ENCODE measurements around the gene SSTR1. TPM values are rescaled to one million over a fixed set of nuclear protein-coding genes. Genes with fewer than 3 reads are reported as not detected.

Gene SSTR1
- total RNA-seq, 1 donor from 2014 or later: not detected

DNA sequence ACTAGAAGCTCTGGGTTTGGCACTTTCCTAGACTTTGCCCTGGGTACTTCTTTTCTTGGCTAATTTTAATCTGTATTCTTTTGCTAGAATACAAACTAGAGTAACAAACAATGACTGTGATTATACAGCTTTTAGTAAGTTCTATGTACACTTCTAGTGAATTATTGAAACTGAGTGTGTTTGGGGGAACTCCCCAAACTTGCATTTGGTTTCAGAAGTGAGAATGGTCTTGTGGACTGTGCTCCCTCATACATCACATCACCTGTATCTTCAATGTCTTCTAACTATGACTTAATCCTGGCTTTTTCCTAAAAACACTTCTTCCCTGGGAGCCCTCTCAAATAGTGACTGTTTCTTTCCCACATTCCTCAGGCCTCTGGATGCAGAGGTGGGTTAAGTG, 23.6 kb upstream of the SSTR1 start:
- Histone ChIP-seq H3K27me3 (no peaks in the 10 kb centered on the region), H4K20me1 (ENCODE audit: low read depth) (no peaks in the 10 kb centered on the region), H3K79me2 (ENCODE audit: low read depth) (no peaks in the 10 kb centered on the region), H3K36me3 (no peaks in the 10 kb centered on the region), H2AFZ (replicated peaks) (no peak overlapping the region), H3K9ac (no peak overlapping the region), H3K9me3 (ENCODE audit: low read depth) (no peaks in the 10 kb centered on the region), H3K27ac (no peak overlapping the region), H3K4me1 (no peaks in the 10 kb centered on the region), H3K4me2 (no peak overlapping the region), H3K4me3 (no peak overlapping the region), H3F3A (ENCODE audit: low read depth) (no peaks in the 10 kb centered on the region)
- no peaks in the 10 kb centered on the region for H3K36me3 Mint-ChIP-seq
- no peak overlapping the region for H3K4me3 Mint-ChIP-seq
- DNase-seq (ENCODE audit: low spot score): no peak
- no peaks in the 10 kb centered on the region for H3K9me3 Mint-ChIP-seq
- H3K27ac Mint-ChIP-seq: no peak overlapping the region
- no peak for TF ChIP-seq EZH2 (IDR thresholded peaks at IDR 0.05)
- TF ChIP-seq EZH2phosphoT487 (IDR thresholded peaks at IDR 0.05): no peak
- TF ChIP-seq, protein P1, sequence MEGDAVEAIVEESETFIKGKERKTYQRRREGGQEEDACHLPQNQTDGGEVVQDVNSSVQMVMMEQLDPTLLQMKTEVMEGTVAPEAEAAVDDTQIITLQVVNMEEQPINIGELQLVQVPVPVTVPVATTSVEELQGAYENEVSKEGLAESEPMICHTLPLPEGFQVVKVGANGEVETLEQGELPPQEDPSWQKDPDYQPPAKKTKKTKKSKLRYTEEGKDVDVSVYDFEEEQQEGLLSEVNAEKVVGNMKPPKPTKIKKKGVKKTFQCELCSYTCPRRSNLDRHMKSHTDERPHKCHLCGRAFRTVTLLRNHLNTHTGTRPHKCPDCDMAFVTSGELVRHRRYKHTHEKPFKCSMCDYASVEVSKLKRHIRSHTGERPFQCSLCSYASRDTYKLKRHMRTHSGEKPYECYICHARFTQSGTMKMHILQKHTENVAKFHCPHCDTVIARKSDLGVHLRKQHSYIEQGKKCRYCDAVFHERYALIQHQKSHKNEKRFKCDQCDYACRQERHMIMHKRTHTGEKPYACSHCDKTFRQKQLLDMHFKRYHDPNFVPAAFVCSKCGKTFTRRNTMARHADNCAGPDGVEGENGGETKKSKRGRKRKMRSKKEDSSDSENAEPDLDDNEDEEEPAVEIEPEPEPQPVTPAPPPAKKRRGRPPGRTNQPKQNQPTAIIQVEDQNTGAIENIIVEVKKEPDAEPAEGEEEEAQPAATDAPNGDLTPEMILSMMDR (IDR thresholded peaks at IDR 0.05): no peak
- no peaks in the 10 kb centered on the region for H3K27me3 Mint-ChIP-seq (ENCODE audit: insufficient read depth, low read depth)
- peaks cover 4% of the 10 kb centered on the region for H3K4me1 Mint-ChIP-seq

DNA sequence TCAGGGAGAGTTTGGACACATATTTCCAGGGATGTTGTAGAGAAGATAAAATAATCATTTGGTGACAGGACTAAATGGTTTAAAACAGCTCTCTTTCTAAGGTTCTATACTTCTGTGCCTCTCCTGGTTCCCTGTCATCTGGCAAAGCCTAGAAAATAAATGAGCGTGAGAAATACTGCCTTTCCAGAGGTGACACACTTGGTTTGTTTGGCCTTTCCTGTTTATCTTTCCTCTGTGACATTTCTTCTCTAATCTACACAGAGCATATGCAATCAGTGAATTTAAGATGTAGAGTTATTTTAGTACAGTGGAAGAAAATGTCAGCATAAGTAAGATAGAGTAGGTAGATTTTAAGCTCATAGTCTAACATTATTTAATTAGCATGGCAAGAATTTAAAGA, 22.0 kb upstream of the SSTR1 start:
- H3K4me3 Mint-ChIP-seq: no peak overlapping the region
- Histone ChIP-seq H2AFZ (replicated peaks) (no peak overlapping the region), H4K20me1 (ENCODE audit: low read depth) (no peaks in the 10 kb centered on the region), H3K4me3 (no peak overlapping the region), H3K9me3 (ENCODE audit: low read depth) (no peaks in the 10 kb centered on the region), H3K36me3 (no peaks in the 10 kb centered on the region), H3K9ac (no peak overlapping the region), H3K27ac (no peak overlapping the region), H3K27me3 (peaks cover under 1% of the 10 kb centered on the region), H3K4me2 (no peak overlapping the region), H3K79me2 (ENCODE audit: low read depth) (no peaks in the 10 kb centered on the region), H3K4me1 (no peaks in the 10 kb centered on the region), H3F3A (ENCODE audit: low read depth) (no peaks in the 10 kb centered on the region)
- H3K9me3 Mint-ChIP-seq: no peaks in the 10 kb centered on the region
- TF ChIP-seq EZH2phosphoT487 (IDR thresholded peaks at IDR 0.05) (no peak), EZH2 (IDR thresholded peaks at IDR 0.05) (no peak)
- TF ChIP-seq, protein P1 (IDR thresholded peaks at IDR 0.05): no peak
- no peak overlapping the region for H3K27ac Mint-ChIP-seq
- H3K4me1 Mint-ChIP-seq: peaks cover 4% of the 10 kb centered on the region
- no peaks in the 10 kb centered on the region for H3K27me3 Mint-ChIP-seq (ENCODE audit: insufficient read depth, low read depth)
- DNase-seq (ENCODE audit: low spot score): no peak
- H3K36me3 Mint-ChIP-seq: no peaks in the 10 kb centered on the region

DNA sequence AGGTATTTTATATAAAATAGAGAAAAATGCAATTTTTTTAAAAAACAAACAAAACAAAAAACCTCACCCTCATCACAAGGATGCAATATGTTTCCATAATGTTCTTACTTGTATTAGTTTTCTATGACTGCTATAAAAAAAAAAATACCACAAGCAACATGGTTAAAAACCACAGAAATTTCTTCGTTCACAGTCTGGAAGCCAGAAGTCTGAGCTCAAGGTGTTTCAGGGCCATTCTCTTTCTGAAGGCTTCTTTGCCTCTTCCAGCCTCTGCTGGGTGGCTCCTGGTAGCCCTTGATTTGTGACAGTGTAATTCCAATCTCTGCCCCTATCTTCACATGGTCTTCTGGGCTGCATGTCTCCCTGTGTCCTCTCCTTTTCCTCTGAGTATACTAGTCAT, 21.5 kb upstream of the SSTR1 start:
- no peak for DNase-seq (ENCODE audit: low spot score)
- Histone ChIP-seq H3F3A (ENCODE audit: low read depth) (no peaks in the 10 kb centered on the region), H3K4me3 (no peak overlapping the region), H3K79me2 (ENCODE audit: low read depth) (no peaks in the 10 kb centered on the region), H3K9ac (no peak overlapping the region), H3K4me2 (no peak overlapping the region), H4K20me1 (ENCODE audit: low read depth) (no peaks in the 10 kb centered on the region), H3K4me1 (no peaks in the 10 kb centered on the region), H3K27ac (no peak overlapping the region), H3K27me3 (peaks cover 6% of the 10 kb centered on the region), H2AFZ (replicated peaks) (no peak overlapping the region), H3K36me3 (no peaks in the 10 kb centered on the region), H3K9me3 (ENCODE audit: low read depth) (no peaks in the 10 kb centered on the region)
- H3K27me3 Mint-ChIP-seq (ENCODE audit: insufficient read depth, low read depth): peaks cover 2% of the 10 kb centered on the region
- no peaks in the 10 kb centered on the region for H3K9me3 Mint-ChIP-seq
- H3K27ac Mint-ChIP-seq: no peak overlapping the region
- no peaks in the 10 kb centered on the region for H3K36me3 Mint-ChIP-seq
- peaks cover 4% of the 10 kb centered on the region for H3K4me1 Mint-ChIP-seq
- no peak overlapping the region for H3K4me3 Mint-ChIP-seq
- TF ChIP-seq EZH2phosphoT487 (IDR thresholded peaks at IDR 0.05) (no peak), EZH2 (IDR thresholded peaks at IDR 0.05) (no peak)
- TF ChIP-seq, protein P1 (IDR thresholded peaks at IDR 0.05): no peak
